GM18868 (cell line): ENCODE data around the gene STAC.
"Not testable (repeated sequence)": the region's sequence is repeated elsewhere in the genome, so short reads cannot be mapped to it uniquely, and the experiment has no call there.

Experiments used
- ATAC-seq: cut with Tn5 transposase; IDR thresholded peaks from one replicate; pipeline ENCODE4 v1.9.1; 2021; ENCODE audit warnings: mild to moderate bottlenecking, moderate library complexity; ENCODE audit not compliant: unreplicated experiment

The STAC gene

GRCh38 chr3:36411587-36411986, 31.3 kb downstream of the STAC start:
- no peak for ATAC-seq

DNA sequence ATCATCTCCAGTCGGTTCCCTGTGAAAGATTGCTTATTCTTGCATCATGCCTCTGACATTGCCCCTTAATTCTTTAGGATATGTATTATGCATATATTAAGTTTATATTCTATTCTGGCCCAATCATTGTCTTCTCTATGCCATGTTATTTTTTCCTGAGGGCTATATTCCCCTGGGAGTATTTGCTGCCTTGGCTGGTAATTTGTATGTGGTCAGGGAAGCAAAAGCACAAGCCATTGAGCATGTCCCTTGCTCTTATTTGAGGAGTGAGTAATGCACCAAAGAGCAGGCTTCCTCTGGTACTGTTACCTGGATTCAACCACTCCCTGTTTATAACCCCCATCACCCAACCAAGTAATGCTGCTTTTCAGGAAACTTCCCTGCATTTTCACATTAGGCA, 36.3 kb downstream of the STAC start:
- no peak for ATAC-seq

DNA sequence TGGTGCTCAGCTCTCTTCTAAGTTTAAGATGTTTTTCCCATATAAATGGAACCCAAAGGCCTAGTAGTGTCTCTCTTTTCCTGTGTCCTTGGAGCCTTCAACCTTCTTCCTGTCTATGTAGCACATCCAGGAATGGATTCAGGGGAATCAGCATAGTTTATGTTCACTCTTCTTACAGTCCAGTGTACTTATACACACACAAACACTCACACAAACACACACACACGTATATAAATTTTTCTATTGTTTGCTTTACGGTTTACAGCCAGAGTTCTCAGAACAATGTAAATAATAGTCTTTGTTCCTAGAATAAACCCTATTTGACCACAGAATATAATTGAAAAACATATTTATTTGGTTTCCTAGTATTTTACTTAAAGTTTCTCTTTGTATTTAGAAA, 36.9 kb downstream of the STAC start:
- no peak for ATAC-seq

DNA sequence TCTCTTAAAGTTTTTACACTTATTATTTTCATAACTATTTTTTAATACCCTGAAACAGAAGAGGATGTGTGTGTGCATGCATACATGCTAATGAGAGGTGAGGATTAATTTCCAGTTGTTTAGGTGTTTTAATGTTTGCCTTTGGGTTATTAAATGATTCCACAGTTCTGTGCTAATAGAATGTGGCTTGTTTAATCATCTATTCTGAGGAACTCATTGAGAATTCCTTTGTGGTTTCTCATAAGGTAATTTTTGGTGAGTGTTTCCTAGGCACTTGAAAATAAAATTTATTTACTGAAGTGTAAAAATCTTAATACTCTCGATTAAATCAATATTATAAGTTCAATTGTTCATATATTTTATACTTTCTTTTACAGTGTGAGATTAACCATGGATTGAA, 38.0 kb downstream of the STAC start:
- no peak for ATAC-seq

GRCh38 chr3:36428445-36428844, 48.1 kb downstream of the STAC start:
- ATAC-seq, result no peak

DNA sequence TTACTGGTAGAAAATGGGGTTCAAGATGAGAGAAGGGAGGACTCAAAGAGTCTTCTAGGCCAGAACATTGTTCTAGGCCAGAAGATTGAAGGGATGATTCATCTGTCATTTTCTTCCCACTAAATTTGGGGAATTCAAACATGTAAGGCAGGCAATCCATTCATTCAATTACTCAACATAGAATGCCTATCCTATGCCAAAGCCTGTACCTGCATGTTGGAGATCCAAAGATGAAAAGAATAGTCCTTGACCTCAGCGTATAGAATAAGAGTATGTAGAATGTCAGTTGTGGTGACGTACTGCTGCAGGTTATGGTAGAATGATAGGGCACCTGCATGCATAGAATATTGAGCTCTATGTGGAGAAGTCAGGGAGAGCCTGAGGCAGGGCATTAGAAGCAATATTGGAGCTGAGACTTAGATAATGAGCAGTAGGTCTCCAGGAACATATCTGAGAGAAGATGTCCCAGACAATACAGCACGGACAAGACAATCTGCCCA, 49.7 kb downstream of the STAC start:
- no peak for ATAC-seq

DNA sequence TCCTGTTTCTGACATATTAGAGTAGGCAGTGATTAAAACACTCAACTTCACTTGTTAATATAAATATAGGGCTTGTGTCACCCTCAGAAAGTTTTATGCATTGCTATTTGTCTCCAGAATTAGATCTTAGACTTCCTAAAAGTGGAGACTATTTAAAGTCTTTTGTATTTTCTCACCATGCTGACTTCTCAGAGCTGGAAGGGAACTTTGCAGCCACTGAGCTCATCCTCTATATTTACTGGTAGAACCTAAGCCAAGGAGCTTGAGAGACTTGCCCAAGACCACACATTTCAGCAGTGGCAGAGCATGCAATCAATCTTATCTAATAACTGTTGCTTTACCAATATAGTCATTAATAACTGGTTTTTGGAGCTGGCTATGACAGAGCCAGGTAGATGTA, 53.2 kb downstream of the STAC start:
- no peak for ATAC-seq

GRCh38 chr3:36434687-36435426, 54.6 kb downstream of the STAC start:
- ATAC-seq, result no peak

GRCh38 chr3:36443028-36443686, 62.9 kb downstream of the STAC start:
- no peak for ATAC-seq

DNA sequence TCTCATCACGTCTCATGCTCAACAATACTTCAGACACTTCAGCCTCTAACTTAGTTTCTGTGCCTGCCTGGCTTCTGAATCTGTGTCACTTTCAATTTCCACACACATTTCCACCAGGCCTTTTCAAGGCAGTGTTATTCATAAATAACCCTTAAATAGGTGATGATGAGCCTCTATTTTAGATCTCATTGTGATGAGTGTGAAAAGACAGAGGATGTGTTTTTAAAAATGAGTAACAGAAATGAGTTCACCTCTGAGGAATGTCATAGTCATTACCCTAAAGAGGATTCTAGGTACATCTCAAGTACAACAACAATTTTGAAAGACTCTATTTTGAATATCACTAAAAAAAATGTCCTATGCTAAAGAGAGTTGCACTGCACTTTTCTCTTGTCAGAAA, 64.6 kb downstream of the STAC start:
- no peak for ATAC-seq

GRCh38 chr3:36446276-36446675, 66.0 kb downstream of the STAC start:
- ATAC-seq, result no peak

DNA sequence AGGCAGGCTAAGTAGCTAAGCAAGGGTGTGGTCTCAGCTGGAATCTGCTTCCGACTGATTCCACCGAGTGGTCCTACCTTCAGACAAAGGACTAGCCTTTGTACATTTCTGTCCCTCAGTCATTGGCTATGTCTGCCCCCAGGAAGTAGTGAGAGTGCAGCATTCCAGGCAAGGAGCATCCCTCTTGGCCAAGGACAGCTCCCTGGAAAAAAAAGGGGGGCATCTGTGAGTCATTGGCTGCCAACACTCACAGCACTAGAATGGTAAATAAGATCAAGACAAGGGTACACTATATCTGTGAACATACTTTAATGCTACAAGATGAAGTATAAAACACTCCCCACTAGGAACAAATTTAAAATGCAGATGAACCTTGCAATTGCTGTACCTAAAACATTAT, 66.8 kb downstream of the STAC start:
- ATAC-seq, result no peak

- ATAC-seq, result no peak
Measured at GRCh38 chr3:36451816-36452215, 71.5 kb downstream of the STAC start.

- ATAC-seq, result not testable (repeated sequence)
Measured at GRCh38 chr3:36453213-36453612, 72.9 kb downstream of the STAC start.

DNA sequence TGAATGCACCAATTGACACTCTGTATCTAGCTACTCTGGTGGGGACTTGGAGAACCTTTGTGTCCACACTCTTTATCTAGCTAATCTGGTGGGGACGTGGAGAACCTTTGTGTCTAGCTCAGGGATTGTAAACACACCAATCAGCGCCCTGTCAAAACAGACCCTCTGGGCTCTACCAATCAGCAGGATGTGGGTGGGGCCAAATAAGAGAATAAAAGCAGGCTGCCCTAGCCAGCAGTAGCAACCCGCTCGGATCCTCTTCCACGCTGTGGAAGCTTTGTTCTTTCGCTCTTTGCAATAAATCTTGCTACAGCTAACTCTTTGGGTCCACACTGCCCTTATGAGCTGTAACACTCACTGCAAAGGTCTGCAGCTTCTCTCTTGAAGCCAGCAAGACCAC, 73.6 kb downstream of the STAC start:
- ATAC-seq, result not testable (repeated sequence)

DNA sequence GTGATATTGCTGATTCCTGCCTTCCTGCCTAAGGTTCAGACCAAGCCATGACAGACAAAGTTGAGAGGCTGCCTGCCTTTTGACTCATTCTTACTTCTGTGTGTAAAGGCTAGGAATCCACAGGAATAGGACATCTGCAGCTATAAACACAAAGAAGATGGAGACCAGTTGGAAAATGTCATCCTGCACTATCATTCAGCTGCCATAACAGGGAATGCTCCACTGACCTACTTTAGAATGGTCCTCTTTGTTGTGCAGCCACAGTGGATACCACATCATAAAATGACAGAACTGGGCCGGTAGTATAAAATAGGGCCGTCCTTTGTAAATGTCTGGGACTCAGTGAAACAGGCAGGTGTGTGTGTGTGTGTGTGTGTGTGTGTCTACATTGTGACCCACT, 75.1 kb downstream of the STAC start:
- no peak for ATAC-seq

DNA sequence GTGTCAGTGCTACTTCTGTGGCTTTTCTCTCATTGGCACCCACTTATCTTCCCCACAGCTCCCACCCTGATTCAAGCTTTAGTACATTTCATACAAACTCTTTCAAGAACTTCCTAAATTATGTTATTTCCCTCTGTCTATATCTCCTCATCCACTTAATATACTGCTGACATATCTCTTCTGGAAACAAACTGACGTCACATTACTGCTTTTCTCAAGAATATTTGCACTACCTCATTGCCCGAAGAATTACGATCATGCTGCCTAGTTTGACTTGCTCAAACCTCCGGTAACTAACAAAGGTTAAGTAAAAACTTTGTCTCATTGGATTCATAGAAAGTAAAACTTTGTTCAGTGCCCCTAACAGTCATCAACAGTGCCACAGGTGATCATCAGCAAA, 76.5 kb downstream of the STAC start:
- ATAC-seq, result no peak

DNA sequence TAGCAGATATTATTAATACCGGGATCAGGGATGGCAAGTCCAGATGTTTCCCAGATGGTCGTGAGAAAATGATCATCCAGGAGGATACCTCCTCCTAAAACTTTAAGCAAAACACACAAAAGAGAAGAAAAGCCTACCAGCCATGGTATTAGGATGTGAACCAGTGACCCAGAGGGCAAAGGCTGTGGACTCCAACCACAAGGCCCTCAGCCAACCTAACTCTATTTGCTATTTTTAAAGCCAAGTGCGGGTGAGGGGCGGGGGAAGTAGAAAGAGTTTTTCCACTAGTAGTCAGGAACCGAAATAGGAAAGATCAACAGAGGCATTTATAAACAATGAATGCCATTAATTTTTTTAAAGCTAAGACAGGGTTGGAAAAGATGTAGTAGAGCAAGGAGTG, 77.4 kb downstream of the STAC start:
- no peak for ATAC-seq

DNA sequence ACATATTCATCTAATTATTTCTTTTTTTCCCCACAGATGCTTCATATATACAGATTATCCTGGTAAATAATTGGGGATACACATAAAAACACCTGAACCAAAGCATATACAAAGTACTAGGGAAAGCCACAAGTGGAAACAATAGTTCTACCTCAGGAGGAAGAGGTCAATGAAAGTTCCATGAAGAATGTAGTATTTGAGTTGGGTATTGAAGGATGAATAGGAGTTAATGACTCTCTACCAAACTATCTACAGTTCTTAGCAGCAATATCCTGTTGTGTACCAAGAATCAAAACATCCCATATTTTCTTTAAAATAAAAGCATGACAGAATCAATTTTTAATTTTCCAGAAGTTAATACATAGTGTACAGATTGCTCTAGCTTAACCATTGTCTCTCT, 78.9 kb downstream of the STAC start:
- ATAC-seq, result no peak

DNA sequence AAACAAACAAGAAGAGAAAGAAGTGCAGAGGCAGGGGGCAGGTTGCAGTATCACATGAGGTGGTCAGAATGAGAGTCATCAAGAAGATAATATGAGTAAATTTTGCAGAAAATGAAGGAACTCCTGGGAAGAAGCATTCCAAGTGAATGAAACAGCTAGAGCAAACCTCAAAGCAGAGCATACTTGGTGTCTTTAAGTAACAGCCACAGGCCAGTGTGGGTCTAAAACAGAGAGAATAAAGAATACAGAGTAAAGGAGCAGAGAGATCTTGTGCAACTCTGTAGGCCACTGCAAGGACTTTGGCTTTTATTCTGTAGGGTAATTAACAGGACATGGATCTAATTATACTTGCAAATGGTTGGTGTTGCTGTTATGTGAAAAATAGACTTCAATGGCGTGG, 81.3 kb downstream of the STAC start:
- ATAC-seq, result no peak

DNA sequence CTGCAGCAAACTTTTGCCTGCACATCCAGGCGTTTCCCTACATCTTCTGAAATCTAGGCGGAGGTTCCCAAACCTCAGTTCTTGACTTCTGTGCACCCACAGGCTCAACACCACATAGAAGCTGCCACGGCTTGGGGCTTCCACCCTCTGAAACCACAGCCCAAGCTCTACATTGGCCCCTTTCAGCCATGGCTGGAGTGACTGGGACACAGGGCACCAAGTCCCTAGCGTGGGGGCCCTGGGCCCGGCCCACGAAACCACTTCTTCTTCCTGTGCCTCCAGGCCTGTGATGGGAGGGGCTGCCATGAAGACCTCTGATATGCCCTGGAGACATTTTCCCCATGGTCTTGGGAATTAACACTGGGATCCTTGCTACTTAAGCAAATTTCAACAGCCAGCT, 91.7 kb downstream of the STAC start:
- not testable (repeated sequence) for ATAC-seq

GRCh38 chr3:36475558-36475957, 95.3 kb downstream of the STAC start:
- no peak for ATAC-seq
